ENCODE measurements around the gene CIAO3. TPM values are rescaled to one million over a fixed set of nuclear protein-coding genes. Genes with fewer than 3 reads are reported as not detected.
"Not testable (repeated sequence)": the region's sequence is repeated elsewhere in the genome, so short reads cannot be mapped to it uniquely, and the experiment has no call there.

Gene CIAO3
- total and polyA plus RNA-seq, 2 experiments from 2014 or later: 43.3 to 67.7 TPM

GRCh38 chr16:714558-715476 is 26.0 kb downstream of the CIAO3 start, which contains the start of gene METRN:
METRN (plus strand) TSS chr16:715118; CDS start chr16:715290, 172 bp downstream.
- peak; percentile 93 to 96 for DNase-seq (ENCODE audit: low read depth in 1 of 2, low spot score in 1 of 2)
- TF ChIP-seq, protein P1, sequence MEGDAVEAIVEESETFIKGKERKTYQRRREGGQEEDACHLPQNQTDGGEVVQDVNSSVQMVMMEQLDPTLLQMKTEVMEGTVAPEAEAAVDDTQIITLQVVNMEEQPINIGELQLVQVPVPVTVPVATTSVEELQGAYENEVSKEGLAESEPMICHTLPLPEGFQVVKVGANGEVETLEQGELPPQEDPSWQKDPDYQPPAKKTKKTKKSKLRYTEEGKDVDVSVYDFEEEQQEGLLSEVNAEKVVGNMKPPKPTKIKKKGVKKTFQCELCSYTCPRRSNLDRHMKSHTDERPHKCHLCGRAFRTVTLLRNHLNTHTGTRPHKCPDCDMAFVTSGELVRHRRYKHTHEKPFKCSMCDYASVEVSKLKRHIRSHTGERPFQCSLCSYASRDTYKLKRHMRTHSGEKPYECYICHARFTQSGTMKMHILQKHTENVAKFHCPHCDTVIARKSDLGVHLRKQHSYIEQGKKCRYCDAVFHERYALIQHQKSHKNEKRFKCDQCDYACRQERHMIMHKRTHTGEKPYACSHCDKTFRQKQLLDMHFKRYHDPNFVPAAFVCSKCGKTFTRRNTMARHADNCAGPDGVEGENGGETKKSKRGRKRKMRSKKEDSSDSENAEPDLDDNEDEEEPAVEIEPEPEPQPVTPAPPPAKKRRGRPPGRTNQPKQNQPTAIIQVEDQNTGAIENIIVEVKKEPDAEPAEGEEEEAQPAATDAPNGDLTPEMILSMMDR (IDR thresholded peaks at IDR 0.05; ENCODE audit: low read depth, low read length): no peak
- no peaks in the 10 kb centered on the region for H3K27me3 ChIP-seq
- H3K27ac ChIP-seq: no peak within 1 kb of the TSS
- peaks cover 27% of the 10 kb centered on the region for H3K4me1 ChIP-seq (ENCODE audit: low read depth)
- H3K36me3 ChIP-seq: no peaks in the 10 kb centered on the region
- no peaks in the 10 kb centered on the region for H3K9me3 ChIP-seq (ENCODE audit: low read depth)
- H3K4me3 ChIP-seq: peak within 1 kb of the TSS; percentile 62

DNA sequence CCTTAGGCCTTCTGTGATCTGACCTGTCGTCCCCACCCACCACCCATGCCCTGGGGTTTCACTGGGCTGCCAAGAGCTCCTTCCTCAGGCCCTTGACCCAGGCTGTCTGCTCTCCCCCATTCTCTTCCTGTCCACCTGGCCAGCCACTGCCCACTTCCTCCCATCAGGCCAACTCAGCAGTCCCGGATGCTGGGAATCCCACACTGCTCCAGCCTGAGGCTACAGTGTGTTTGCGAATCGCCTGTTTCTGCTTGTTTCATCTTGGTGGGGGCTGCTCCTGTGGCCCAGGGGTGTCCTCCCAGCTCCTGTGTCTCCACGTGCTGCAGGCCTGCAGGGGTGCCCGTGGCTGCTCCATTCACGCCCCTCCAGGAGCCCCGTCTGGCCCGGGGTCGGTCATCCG is 26.7 kb downstream of the CIAO3 start:
- H3K9me3 ChIP-seq (ENCODE audit: low read depth): no peaks in the 10 kb centered on the region
- TF ChIP-seq, protein P1 (IDR thresholded peaks at IDR 0.05; ENCODE audit: low read depth, low read length): no peak
- H3K4me1 ChIP-seq (ENCODE audit: low read depth): peaks cover 21% of the 10 kb centered on the region
- H3K27me3 ChIP-seq: peaks cover 3% of the 10 kb centered on the region
- no peaks in the 10 kb centered on the region for H3K36me3 ChIP-seq
- H3K4me3 ChIP-seq: no peak overlapping the region
- no peak overlapping the region for H3K27ac ChIP-seq
- no peak for DNase-seq (ENCODE audit: low read depth in 1 of 2, low spot score in 1 of 2)

DNA sequence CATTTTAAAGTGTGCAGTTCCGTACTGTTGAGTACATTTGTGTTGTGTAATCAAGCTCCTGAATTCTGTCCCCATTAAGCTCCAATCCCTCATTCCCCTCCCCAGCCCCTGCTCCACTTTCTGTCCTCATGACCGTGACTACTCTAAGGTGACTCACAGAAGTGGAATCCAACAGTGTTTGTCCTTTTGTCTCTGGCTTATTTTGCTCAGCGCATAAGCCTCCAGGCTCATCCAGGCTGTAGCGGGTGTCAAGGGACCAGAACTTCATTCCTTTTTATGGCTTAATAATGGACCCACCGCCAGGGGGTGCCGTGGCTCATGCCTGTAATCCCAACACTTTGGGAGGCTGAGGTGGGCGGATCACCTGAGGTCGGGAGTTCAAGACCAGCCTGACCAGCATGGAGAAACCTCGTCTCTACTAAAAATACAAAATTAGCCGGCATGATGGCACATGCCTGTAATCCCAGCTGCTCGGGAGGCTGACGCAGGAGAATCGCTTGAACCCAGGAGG is 28.0 kb downstream of the CIAO3 start:
- not testable (repeated sequence) for H3K27ac ChIP-seq; H3K4me3 ChIP-seq; H3K36me3 ChIP-seq; H3K9me3 ChIP-seq (ENCODE audit: low read depth)
- H3K27me3 ChIP-seq: peaks cover 16% of the 10 kb centered on the region
- DNase-seq (ENCODE audit: low read depth in 1 of 2, low spot score in 1 of 2): peak; percentile 49 to 90
- peaks cover 20% of the 10 kb centered on the region for H3K4me1 ChIP-seq (ENCODE audit: low read depth)
- TF ChIP-seq, protein P1 (IDR thresholded peaks at IDR 0.05; ENCODE audit: low read depth, low read length): peak; percentile 49

GRCh38 chr16:711548-712320 is 29.1 kb downstream of the CIAO3 start:
- peak; percentile 77 to 86 for DNase-seq (ENCODE audit: low read depth in 1 of 2, low spot score in 1 of 2)
- TF ChIP-seq, protein P1 (IDR thresholded peaks at IDR 0.05; ENCODE audit: low read depth, low read length): peak; percentile 91
- H3K27ac ChIP-seq: no peak overlapping the region
- no peaks in the 10 kb centered on the region for H3K36me3 ChIP-seq
- no peak overlapping the region for H3K4me3 ChIP-seq
- peaks cover 26% of the 10 kb centered on the region for H3K27me3 ChIP-seq
- H3K4me1 ChIP-seq (ENCODE audit: low read depth): peaks cover 20% of the 10 kb centered on the region
- no peaks in the 10 kb centered on the region for H3K9me3 ChIP-seq (ENCODE audit: low read depth)

DNA sequence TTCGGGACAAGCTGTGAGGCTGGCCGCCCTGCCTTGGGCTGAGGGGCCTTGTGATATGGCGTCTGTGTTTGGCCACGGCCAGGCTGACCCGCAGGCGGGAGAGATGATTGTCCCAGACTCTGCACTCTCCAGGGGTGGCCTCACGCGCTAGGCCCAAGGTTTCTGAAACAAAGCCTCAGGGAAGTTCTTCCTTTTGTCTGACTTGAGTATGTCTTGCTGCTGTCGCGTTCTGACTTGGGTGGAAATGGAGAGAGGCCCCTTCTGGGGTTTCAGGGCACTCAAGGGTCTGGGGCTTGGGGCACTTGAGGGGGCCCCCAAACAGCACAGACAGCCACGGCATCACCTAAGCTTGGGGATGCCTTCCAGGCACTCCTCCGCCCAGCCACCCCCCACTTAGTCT is 29.7 kb downstream of the CIAO3 start:
- H3K36me3 ChIP-seq: no peaks in the 10 kb centered on the region
- H3K4me1 ChIP-seq (ENCODE audit: low read depth): peaks cover 16% of the 10 kb centered on the region
- peaks cover 33% of the 10 kb centered on the region for H3K27me3 ChIP-seq
- H3K4me3 ChIP-seq: no peak overlapping the region
- DNase-seq (ENCODE audit: low read depth in 1 of 2, low spot score in 1 of 2): no peak
- no peaks in the 10 kb centered on the region for H3K9me3 ChIP-seq (ENCODE audit: low read depth)
- peak overlapping the region; percentile 53 for H3K27ac ChIP-seq
- TF ChIP-seq, protein P1 (IDR thresholded peaks at IDR 0.05; ENCODE audit: low read depth, low read length): no peak
